VCaP (cell line): ENCODE measurements around the gene RRBP1.

Experiments used
- H3K27ac ChIP-seq: fragments of 450-650 bp; 2 replicates; pipeline ENCODE4 v1.5.1; 2017
- CTCF ChIP-seq: fragments of 450-650 bp; conservative IDR thresholded peaks from 2 replicates; pipeline ENCODE4 v1.5.1; 2017; ENCODE audit warnings: mild to moderate bottlenecking, moderate library complexity

The RRBP1 gene

GRCh38 chr20:17641520-17641964, 40.5 kb downstream of the RRBP1 start:
- no peak overlapping the region for H3K27ac ChIP-seq
- no peak for TF ChIP-seq CTCF

GRCh38 chr20:17640875-17641378, 41.1 kb downstream of the RRBP1 start:
- no peak for TF ChIP-seq CTCF
- no peak overlapping the region for H3K27ac ChIP-seq

- H3K27ac ChIP-seq: no peak overlapping the region
- no peak for TF ChIP-seq CTCF
Observed at GRCh38 chr20:17640146-17640874, 41.7 kb downstream of the RRBP1 start.

GRCh38 chr20:17638835-17639407, 43.1 kb downstream of the RRBP1 start:
- no peak for TF ChIP-seq CTCF
- no peak overlapping the region for H3K27ac ChIP-seq

- no peak for TF ChIP-seq CTCF
- H3K27ac ChIP-seq: no peak overlapping the region
Observed at GRCh38 chr20:17637985-17638640, 43.9 kb downstream of the RRBP1 start.

GRCh38 chr20:17637413-17637780, 44.6 kb downstream of the RRBP1 start:
- TF ChIP-seq CTCF: no peak
- H3K27ac ChIP-seq: no peak overlapping the region

- H3K27ac ChIP-seq: no peak overlapping the region
- no peak for TF ChIP-seq CTCF
Observed at GRCh38 chr20:17636523-17637412, 45.3 kb downstream of the RRBP1 start.
